Fibroblast of lung (primary cell): ENCODE data around the gene CHI3L2.

Experiments used
- CTCF ChIP-seq, 2 donors: IDR thresholded peaks in 1 of 2; conservative IDR thresholded peaks in 1 of 2; 1 replicate in 1 of 2; 2 replicates in 1 of 2; pipeline ENCODE4 v1.5.1; 2011 to 2012; ENCODE audit warnings: low read length in 2 of 2, control low read depth in 1 of 2, inconsistent platforms in 1 of 2, low read depth in 1 of 2, mild to moderate bottlenecking in 1 of 2
- EZH2 ChIP-seq: IDR thresholded peaks from 2 replicates; pipeline ENCODE4 v1.5.1; 2012; ENCODE audit warnings: low read length, control low read depth, mild to moderate bottlenecking; ENCODE audit errors: missing control alignments

- TF ChIP-seq CTCF (conservative IDR thresholded peaks at IDR 0.05 in 1 of 2, IDR thresholded peaks at IDR 0.05 in 1 of 2; ENCODE audit: low read depth in 1 of 2, low read length in 2 of 2) (no peak), EZH2 (no peak)
These were observed 45.5 kb upstream of the CHI3L2 start for GRCh38 chr1:111182052-111182451.
